IMR-90 (cell line): ENCODE results near the gene KIF22.

Experiments
- BHLHE40 ChIP-seq: fragments of 150-350 bp; IDR thresholded peaks from 2 replicates; pipeline ENCODE4 v1.6.1; 2016; ENCODE audit warnings: mild to moderate bottlenecking, low read depth, low read length
- CEBPB ChIP-seq: IDR thresholded peaks from 2 replicates; pipeline ENCODE4 v1.6.1; 2012; ENCODE audit warnings: low read depth, low read length, improper control_type of control experiment
- ELK1 ChIP-seq: fragments of 150-350 bp; IDR thresholded peaks from 2 replicates; pipeline ENCODE4 v1.6.1; 2016; ENCODE audit warnings: low read depth, mild to moderate bottlenecking, low read length, moderate library complexity, borderline replicate concordance
- FOS ChIP-seq: fragments of 150-350 bp; IDR thresholded peaks from 2 replicates; pipeline ENCODE4 v1.6.1; 2016; ENCODE audit warnings: low read depth, low read length
- MAFK ChIP-seq: IDR thresholded peaks from 2 replicates; pipeline ENCODE4 v1.6.1; 2012; ENCODE audit warnings: low read depth, low read length, improper control_type of control experiment
- MAZ ChIP-seq: IDR thresholded peaks from 2 replicates; pipeline ENCODE4 v1.6.1; 2012; ENCODE audit warnings: low read depth, mild to moderate bottlenecking, low read length, improper control_type of control experiment, moderate library complexity, borderline replicate concordance
- MXI1 ChIP-seq: IDR thresholded peaks from 2 replicates; pipeline ENCODE4 v1.6.1; 2012; ENCODE audit warnings: low read depth, mild to moderate bottlenecking, low read length, moderate library complexity, borderline replicate concordance
- NFE2L2 ChIP-seq: fragments of 150-350 bp; IDR thresholded peaks from 2 replicates; pipeline ENCODE4 v1.6.1; 2016; ENCODE audit warnings: low read depth, mild to moderate bottlenecking, low read length
- POLR2A ChIP-seq: IDR thresholded peaks from 2 replicates; pipeline ENCODE4 v1.6.1; 2012; ENCODE audit warnings: mild to moderate bottlenecking, low read depth, low read length
- RAD21 ChIP-seq: IDR thresholded peaks from 2 replicates; pipeline ENCODE4 v1.6.1; 2012; ENCODE audit warnings: low read length, improper control_type of control experiment
- RCOR1 ChIP-seq: IDR thresholded peaks from 2 replicates; pipeline ENCODE4 v1.6.1; 2012; ENCODE audit warnings: mild to moderate bottlenecking, low read length, improper control_type of control experiment; ENCODE audit not compliant: insufficient replicate concordance
- SMC3 ChIP-seq: fragments of 150-350 bp; IDR thresholded peaks from 2 replicates; pipeline ENCODE4 v1.6.1; 2016; ENCODE audit warnings: low read depth, mild to moderate bottlenecking, antibody characterized with exemption, low read length, moderate library complexity
- USF2 ChIP-seq: fragments of 150-350 bp; IDR thresholded peaks from 2 replicates; pipeline ENCODE4 v1.6.1; 2017; ENCODE audit warnings: mild to moderate bottlenecking, antibody characterized with exemption, low read length, low read depth
- TF ChIP-seq, protein P1 (sequence below): conservative IDR thresholded peaks from 2 replicates; pipeline ENCODE4 v1.5.1; 2012; ENCODE audit warnings: mild to moderate bottlenecking, low read depth, low read length, improper control_type of control experiment

GRCh38 chr16:29836623-29837022 is 46.1 kb downstream of the KIF22 start:
- TF ChIP-seq SMC3 (no peak), MXI1 (no peak), RCOR1 (no peak), USF2 (no peak), POLR2A (no peak), RAD21 (no peak), MAFK (no peak), BHLHE40 (no peak), FOS (no peak), ELK1 (no peak), NFE2L2 (no peak), CEBPB (no peak), MAZ (no peak)
- TF ChIP-seq, protein P1, sequence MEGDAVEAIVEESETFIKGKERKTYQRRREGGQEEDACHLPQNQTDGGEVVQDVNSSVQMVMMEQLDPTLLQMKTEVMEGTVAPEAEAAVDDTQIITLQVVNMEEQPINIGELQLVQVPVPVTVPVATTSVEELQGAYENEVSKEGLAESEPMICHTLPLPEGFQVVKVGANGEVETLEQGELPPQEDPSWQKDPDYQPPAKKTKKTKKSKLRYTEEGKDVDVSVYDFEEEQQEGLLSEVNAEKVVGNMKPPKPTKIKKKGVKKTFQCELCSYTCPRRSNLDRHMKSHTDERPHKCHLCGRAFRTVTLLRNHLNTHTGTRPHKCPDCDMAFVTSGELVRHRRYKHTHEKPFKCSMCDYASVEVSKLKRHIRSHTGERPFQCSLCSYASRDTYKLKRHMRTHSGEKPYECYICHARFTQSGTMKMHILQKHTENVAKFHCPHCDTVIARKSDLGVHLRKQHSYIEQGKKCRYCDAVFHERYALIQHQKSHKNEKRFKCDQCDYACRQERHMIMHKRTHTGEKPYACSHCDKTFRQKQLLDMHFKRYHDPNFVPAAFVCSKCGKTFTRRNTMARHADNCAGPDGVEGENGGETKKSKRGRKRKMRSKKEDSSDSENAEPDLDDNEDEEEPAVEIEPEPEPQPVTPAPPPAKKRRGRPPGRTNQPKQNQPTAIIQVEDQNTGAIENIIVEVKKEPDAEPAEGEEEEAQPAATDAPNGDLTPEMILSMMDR, result no peak
